MCF 10A (cell line): ENCODE data around the gene SHISA7. TPM values are rescaled to one million over a fixed set of nuclear protein-coding genes. Genes with fewer than 3 reads are reported as not detected.

Source experiments
- BruUV-seq: library from RNA; stranded (reverse); fragments of 400-500 nt; replicated peaks from 2 replicates; lab custom pipeline; 2021; lab: Mats Ljungman, UMichigan
- CTCF ChIA-PET: fragments of 300-600 bp; sonication (Branson Sonifier 250); formaldehyde crosslinking; extraction: SDS; loops from one replicate; lab custom pipeline; 2021; ENCODE audit warnings: antibody characterized with exemption, inconsistent platforms; lab: Yijun Ruan, JAX
- POLR2A ChIA-PET: fragments of 300-600, 350-650 bp; sonication (Branson Sonifier 250); formaldehyde crosslinking; extraction: SDS; loops from one replicate; lab custom pipeline; 2020; ENCODE audit warnings: antibody characterized with exemption, inconsistent platforms; lab: Yijun Ruan, JAX
- DNase-seq: peaks from one replicate; pipeline ENCODE4 v3.0.0-alpha.2; 2018; ENCODE audit not compliant: unreplicated experiment
- H3K27ac Mint-ChIP-seq: one replicate; pipeline ENCODE4 v1.8.0; 2022; ENCODE audit warnings: mild to moderate bottlenecking, low read depth, mixed read lengths; ENCODE audit not compliant: unreplicated experiment
- H3K27me3 Mint-ChIP-seq: one replicate; pipeline ENCODE4 v1.8.0; 2022; ENCODE audit warnings: mixed read lengths; ENCODE audit not compliant: insufficient read depth, unreplicated experiment
- H3K36me3 Mint-ChIP-seq: one replicate; pipeline ENCODE4 v1.8.0; 2022; ENCODE audit warnings: mild to moderate bottlenecking, moderate library complexity, mixed read lengths; ENCODE audit not compliant: insufficient read depth, unreplicated experiment
- H3K4me1 Mint-ChIP-seq: one replicate; pipeline ENCODE4 v1.8.0; 2022; ENCODE audit warnings: mixed read lengths; ENCODE audit not compliant: insufficient read depth, unreplicated experiment
- H3K4me3 Mint-ChIP-seq: one replicate; pipeline ENCODE4 v1.8.0; 2022; ENCODE audit warnings: mild to moderate bottlenecking, moderate library complexity, mixed read lengths; ENCODE audit not compliant: unreplicated experiment
- H3K9me3 Mint-ChIP-seq: one replicate; pipeline ENCODE4 v1.8.0; 2022; ENCODE audit warnings: mixed read lengths; ENCODE audit not compliant: unreplicated experiment
- intact Hi-C: fragments of 100-400 bp; cut with micrococcal nuclease; formaldehyde crosslinking; loops from 2 replicates; pipeline ENCODE4 v1.14.1; 2022
- total RNA-seq: library from RNA; stranded (reverse); gene quantifications from 2 replicates; pipeline ENCODE4 v1.2.3, GENCODE V29; 2022
- TF ChIP-seq, protein P1 (sequence below): fragments of 200-600 bp; IDR thresholded peaks from one replicate; pipeline ENCODE4 v1.8.0; 2022; ENCODE audit warnings: antibody characterized with exemption, mild to moderate bottlenecking; ENCODE audit not compliant: unreplicated experiment

SHISA7 gene
- total RNA-seq, 1 experiment from 2014 or later, result not detected

DNA sequence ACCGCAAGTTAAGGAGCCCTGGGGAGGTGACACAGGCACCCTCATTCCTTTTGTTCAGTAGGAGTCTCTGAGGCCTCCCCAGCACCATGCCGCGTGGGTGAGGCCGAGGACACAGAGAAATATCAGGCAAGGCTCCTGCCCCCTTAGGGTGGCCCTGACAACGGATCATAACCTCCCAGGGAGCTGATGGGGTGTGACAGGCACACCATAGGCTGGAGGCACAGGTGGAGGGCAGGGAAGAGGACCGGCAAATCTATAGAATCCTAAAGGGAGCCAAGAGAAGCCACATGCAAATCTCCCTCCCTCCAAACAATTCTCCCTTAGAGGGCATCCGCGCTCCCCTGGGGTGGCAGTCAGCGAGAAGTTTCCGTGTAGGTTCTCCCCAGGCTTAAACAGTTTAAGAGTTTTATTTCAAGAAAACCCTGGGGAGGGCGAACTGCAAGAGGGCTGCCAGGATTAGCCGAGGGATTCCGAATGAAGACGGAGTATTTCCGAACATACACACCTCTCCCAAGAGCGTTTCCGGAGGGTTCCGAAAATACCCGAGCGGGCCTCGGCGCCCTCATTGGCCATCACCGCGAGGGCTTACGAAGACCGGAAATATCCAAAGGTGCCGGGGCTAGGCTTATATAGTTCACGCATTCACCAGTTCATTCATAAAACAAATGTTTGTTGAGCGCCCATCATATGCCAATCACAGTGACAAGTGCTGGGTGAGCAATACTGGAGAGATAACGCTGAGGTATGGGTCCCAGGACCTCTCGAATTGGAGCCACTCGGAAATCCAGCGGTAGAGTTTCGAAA lies 58.0 kb downstream of the SHISA7 start:
- TF ChIP-seq, protein P1, sequence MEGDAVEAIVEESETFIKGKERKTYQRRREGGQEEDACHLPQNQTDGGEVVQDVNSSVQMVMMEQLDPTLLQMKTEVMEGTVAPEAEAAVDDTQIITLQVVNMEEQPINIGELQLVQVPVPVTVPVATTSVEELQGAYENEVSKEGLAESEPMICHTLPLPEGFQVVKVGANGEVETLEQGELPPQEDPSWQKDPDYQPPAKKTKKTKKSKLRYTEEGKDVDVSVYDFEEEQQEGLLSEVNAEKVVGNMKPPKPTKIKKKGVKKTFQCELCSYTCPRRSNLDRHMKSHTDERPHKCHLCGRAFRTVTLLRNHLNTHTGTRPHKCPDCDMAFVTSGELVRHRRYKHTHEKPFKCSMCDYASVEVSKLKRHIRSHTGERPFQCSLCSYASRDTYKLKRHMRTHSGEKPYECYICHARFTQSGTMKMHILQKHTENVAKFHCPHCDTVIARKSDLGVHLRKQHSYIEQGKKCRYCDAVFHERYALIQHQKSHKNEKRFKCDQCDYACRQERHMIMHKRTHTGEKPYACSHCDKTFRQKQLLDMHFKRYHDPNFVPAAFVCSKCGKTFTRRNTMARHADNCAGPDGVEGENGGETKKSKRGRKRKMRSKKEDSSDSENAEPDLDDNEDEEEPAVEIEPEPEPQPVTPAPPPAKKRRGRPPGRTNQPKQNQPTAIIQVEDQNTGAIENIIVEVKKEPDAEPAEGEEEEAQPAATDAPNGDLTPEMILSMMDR, result no peak
- TSS peak; percentile 65 for BruUV-seq
- CTCF ChIA-PET, result interaction anchor here (0.6 to 3.4 kb wide), 17 partner anchors 10 to 297 kb away, joined by 3 to 61 read pairs (median 5); no protein-coding TSS in a partner anchor
- Mint-ChIP-seq H3K4me1 (peaks cover 35% of the 10 kb centered on the region), H3K27me3 (no peaks in the 10 kb centered on the region), H3K9me3 (no peaks in the 10 kb centered on the region), H3K36me3 (peaks cover 57% of the 10 kb centered on the region), H3K27ac (peak overlapping the region; percentile 93), H3K4me3 (peak overlapping the region; percentile 89)
- POLR2A ChIA-PET, result interaction anchor here (0.6 to 7.2 kb wide), 27 partner anchors 9 to 322 kb away, joined by 3 to 98 read pairs (median 8); partner anchors contain the start of genes FIZ1, HSPBP1, ISOC2 and KMT5C
- DNase-seq, result peak; percentile 98
- intact Hi-C loops, result loop anchor here (1.0 to 2.0 kb wide), 4 partner anchors 46 to 92 kb away; partner anchors contain the start of gene KMT5C

DNA sequence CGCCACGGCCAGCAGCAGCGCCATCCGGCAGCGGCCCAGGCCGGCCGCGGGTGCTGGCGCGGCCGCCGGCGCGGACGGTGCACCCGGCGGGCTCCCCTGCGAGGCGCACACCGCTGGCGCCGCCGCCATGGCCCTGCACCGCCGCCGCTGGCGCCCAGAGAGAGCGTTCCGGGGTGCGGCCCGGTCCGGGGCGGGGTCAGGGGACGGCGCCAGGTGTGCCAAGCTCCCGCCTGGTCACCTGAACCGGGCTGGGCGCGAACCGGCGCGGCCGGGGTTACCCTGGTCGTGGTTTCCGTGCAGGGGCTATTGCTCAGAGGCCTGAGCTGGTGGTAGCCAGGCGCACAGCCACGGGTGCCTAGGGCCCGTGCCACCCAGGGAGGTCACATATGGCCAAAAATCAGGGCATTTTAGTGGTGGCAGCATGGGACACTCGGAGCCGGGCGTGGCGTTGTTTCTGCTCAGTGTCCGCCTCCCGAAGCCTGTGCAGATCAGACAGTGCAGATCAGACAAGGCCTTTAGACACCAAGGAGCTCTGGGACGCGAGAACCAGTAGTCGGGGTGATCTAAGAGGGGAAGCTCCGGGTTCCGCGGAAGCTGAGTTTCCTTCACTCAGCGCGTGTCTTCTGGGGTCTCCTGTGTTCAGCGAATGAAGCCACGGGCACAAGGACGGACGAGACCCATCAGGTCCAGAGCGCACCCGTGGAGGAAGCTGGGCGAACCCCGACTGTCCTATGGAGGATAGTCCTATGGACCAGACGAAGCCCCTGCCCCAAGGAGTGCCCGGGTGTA lies 58.8 kb downstream of the SHISA7 start, which contains the start of gene TMEM238:
Gene TMEM238, minus strand, starts transcription at position 162 of the 789 bp plus-strand sequence. Its CDS starts 33 bp downstream, at position 129.
- TF ChIP-seq, protein P1, result no peak
- Mint-ChIP-seq H3K9me3 (no peaks in the 10 kb centered on the region), H3K27ac (peak within 1 kb of the TSS; percentile 93), H3K36me3 (peaks cover 49% of the 10 kb centered on the region), H3K4me3 (peak within 1 kb of the TSS; percentile 89), H3K4me1 (peaks cover 34% of the 10 kb centered on the region), H3K27me3 (no peaks in the 10 kb centered on the region)
- intact Hi-C loops, result loop anchor here (2.0 kb wide), 1 partner anchor 92 kb away; no protein-coding TSS in a partner anchor
- BruUV-seq, result no TSS peak
- CTCF ChIA-PET, result interaction anchor here (0.6 to 3.4 kb wide), 25 partner anchors 9 to 296 kb away, joined by 3 to 61 read pairs (median 4); partner anchors contain the start of genes DNAAF3 and ZNF628
- peak; percentile 48 for DNase-seq
- POLR2A ChIA-PET, result interaction anchor here (0.6 to 6.1 kb wide), 36 partner anchors 8 to 321 kb away, joined by 3 to 98 read pairs (median 6); partner anchors contain the start of genes FIZ1, HSPBP1, ISOC2 and KMT5C

DNA sequence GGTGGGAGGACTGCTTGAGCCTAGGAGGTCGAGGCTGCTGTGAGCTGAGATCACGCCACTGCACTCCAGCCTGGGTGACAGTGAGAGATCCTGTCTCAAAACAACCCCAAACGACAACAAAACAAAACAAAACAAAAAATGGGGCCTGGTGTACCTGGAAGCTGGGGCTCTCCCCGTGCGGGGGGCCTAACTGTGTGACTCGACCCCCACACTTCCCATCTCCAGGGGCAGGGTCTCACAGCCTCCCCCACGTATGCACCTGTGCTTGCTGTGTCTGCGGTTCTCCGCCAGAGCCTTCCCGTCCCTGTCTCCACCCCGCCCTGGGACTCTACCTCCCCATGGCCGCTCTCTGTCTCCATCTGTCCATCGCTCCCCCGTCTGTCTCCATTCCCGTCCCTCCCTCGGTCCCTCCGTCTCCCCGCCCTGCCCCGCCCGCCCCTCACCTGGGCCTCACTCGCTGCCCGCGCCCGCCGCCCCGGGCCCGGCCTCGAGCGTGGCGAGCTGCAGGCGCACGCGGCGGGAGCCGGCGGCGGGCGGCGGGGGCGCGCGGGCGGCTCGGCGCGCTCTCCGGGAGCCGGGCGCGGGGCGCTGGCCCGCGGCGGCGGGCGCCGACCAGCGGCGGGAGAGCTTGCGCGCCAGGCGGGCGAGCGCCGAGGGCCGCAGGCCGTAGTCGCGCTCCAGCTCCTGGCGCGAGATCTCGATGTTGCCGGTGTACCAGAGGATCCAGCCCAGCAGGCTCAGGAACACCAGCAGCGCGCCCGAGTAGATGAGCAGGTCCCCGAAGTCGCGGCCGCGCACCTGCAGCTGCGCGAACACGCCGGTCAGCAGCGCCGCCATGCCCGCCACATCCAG lies 59.6 kb downstream of the SHISA7 start:
- DNase-seq, result peak; percentile 62
- H3K4me1 Mint-ChIP-seq, result peaks cover 29% of the 10 kb centered on the region
- ChIA-PET CTCF (interaction anchor here (0.6 to 3.4 kb wide), 26 partner anchors 8 to 295 kb away, joined by 3 to 61 read pairs (median 4); partner anchors contain the start of genes DNAAF3 and TNNI3), POLR2A (interaction anchor here (0.6 to 6.1 kb wide), 38 partner anchors 8 to 321 kb away, joined by 3 to 98 read pairs (median 6); partner anchors contain the start of genes FIZ1, HSPBP1, ISOC2 and KMT5C)
- H3K27me3 Mint-ChIP-seq, result no peaks in the 10 kb centered on the region
- no peaks in the 10 kb centered on the region for H3K9me3 Mint-ChIP-seq
- H3K36me3 Mint-ChIP-seq, result peaks cover 41% of the 10 kb centered on the region
- BruUV-seq, result no TSS peak
- peak overlapping the region; percentile 89 for H3K4me3 Mint-ChIP-seq
- TF ChIP-seq, protein P1, result peak; percentile 28
- H3K27ac Mint-ChIP-seq, result peak overlapping the region; percentile 57
- intact Hi-C loops, result loop anchor here (2.0 kb wide), 1 partner anchor 91 kb away; no protein-coding TSS in a partner anchor
